Epithelial cell of esophagus (primary cell): ENCODE results near the gene LIPM.

ENCODE experiments used
- DNase-seq: peaks from one replicate; pipeline ENCODE4 v3.0.0; 2010; ENCODE audit warnings: low read depth
- H3K4me3 ChIP-seq: 2 replicates; pipeline ENCODE4 v1.5.1; 2011; ENCODE audit warnings: mild to moderate bottlenecking, low read length, control low read depth
- CTCF ChIP-seq: IDR thresholded peaks from 2 replicates; pipeline ENCODE4 v1.5.1; 2011; ENCODE audit warnings: low read depth, mild to moderate bottlenecking, low read length, control low read depth, inconsistent platforms; ENCODE audit not compliant: insufficient read depth; ENCODE audit errors: missing control alignments

Gene LIPM

GRCh38 chr10:88838766-88839350, 36.3 kb downstream of the LIPM start:
- no peak for TF ChIP-seq CTCF
- no peak for DNase-seq
- H3K4me3 ChIP-seq = no peak overlapping the region

GRCh38 chr10:88840104-88840503, 37.6 kb downstream of the LIPM start:
- H3K4me3 ChIP-seq = no peak overlapping the region
- DNase-seq = peak; percentile 64
- no peak for TF ChIP-seq CTCF

GRCh38 chr10:88840881-88841280, 38.4 kb downstream of the LIPM start:
- no peak for TF ChIP-seq CTCF
- H3K4me3 ChIP-seq = no peak overlapping the region
- no peak for DNase-seq

- no peak overlapping the region for H3K4me3 ChIP-seq
- DNase-seq = peak; percentile 48
- no peak for TF ChIP-seq CTCF
These were observed 39.0 kb downstream of the LIPM start for GRCh38 chr10:88841316-88842111.

- DNase-seq = no peak
- no peak for TF ChIP-seq CTCF
- no peak overlapping the region for H3K4me3 ChIP-seq
These were observed 40.6 kb downstream of the LIPM start for GRCh38 chr10:88843171-88843570.

GRCh38 chr10:88848499-88848898, 46.0 kb downstream of the LIPM start:
- TF ChIP-seq CTCF = no peak
- H3K4me3 ChIP-seq = no peak overlapping the region
- peak; percentile 82 for DNase-seq
